HFFc6 (cell line): ENCODE results near the gene WIZ. TPM values are rescaled to one million over a fixed set of nuclear protein-coding genes. Genes with fewer than 3 reads are reported as not detected.
A peak's percentile ranks its signal among the peaks of the same experiment; 100 is the strongest.

Experiments
- DNase-seq: peaks from one replicate; pipeline ENCODE4 v3.0.0-alpha.2; 2018
- H3K27ac Mint-ChIP-seq: 2 replicates; pipeline ENCODE4 v1.8.0; 2020; ENCODE audit warnings: mild to moderate bottlenecking, mixed read lengths
- H3K27me3 Mint-ChIP-seq: 2 replicates; pipeline ENCODE4 v1.8.0; 2021; ENCODE audit warnings: mild to moderate bottlenecking, moderate library complexity, mixed read lengths; ENCODE audit not compliant: insufficient read depth
- H3K36me3 Mint-ChIP-seq: 2 replicates; pipeline ENCODE4 v1.8.0; 2021; ENCODE audit warnings: low read depth, mixed read lengths
- H3K4me1 Mint-ChIP-seq: 2 replicates; pipeline ENCODE4 v1.8.0; 2020; ENCODE audit warnings: low read depth, mixed read lengths
- H3K4me3 Mint-ChIP-seq: 2 replicates; pipeline ENCODE4 v1.8.0; 2020; ENCODE audit warnings: mild to moderate bottlenecking, moderate library complexity, mixed read lengths
- H3K9me3 Mint-ChIP-seq: 2 replicates; pipeline ENCODE4 v1.8.0; 2020; ENCODE audit warnings: mild to moderate bottlenecking, mixed read lengths
- CTCF ChIP-seq: fragments of 200-600 bp; sonication (generic); IDR thresholded peaks from 2 replicates; pipeline ENCODE4 v1.5.0; 2021; ENCODE audit warnings: antibody characterized with exemption, mild to moderate bottlenecking
- total RNA-seq, 6 experiments: library from RNA; stranded (reverse); fragmentation: NEBNext Ultra II Directional; extraction: Animal tissue kit (Norgen Biotek cat#: 25700); gene quantifications; 2 replicates in 1 of 6; 3 replicates in 5 of 6; pipeline ENCODE4 v1.2.3, GENCODE V29; 2021

The WIZ gene
- total RNA-seq, 6 experiments from 2014 or later = 39.3 to 54.3 (median 43.1) TPM

DNA sequence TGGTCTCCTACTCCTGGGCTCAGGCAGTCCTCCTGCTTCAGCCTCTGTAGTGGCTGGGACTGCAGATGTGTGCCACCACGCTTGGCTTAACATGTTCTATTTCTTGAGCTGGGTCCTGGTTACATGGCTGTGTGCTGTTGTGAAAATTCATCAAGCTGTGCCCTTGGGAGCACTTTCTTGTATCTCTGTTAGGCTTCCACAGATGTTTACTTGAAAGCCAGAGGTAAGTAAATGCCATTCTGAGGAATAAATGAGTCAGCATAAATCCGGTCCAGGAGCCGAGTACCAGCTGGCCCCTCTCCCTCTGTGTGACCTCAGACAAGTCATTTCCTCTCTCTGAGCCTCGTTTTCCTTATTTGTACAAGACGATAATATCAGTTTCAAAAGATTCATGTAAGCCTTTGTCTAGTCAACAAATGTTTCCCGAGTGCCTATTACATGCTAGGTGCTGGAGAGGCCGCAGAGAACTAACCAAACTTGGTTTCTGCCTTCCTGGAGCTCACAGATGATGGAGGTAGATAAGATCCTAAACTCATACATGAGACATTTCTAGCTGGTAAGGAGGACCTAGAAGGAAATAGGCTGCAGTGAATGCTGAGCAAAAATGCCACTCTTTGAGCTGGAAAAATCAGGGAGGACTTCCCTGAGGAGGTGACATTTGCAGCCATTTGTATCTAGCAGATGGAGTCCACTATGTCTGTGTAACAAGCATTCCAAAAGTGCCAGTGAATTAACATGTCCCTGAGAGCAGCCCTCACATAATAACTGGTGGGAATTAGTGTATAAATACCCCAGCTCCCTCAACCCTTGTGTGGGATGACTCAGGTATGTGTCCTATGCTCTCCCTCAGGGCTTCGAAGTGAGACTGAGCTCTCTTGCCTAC is 17.3 kb upstream of the WIZ start:
- Mint-ChIP-seq H3K27me3 (peaks cover 5% of the 10 kb centered on the region), H3K9me3 (no peaks in the 10 kb centered on the region), H3K4me1 (peaks cover 15% of the 10 kb centered on the region), H3K4me3 (0 out of 2 replicates have a peak overlapping the region, but pooled peaks have one; percentile 5), H3K36me3 (no peaks in the 10 kb centered on the region), H3K27ac (peak overlapping the region; percentile 59)
- TF ChIP-seq CTCF = no peak
- peak; percentile 55 for DNase-seq

GRCh38 chr19:15464394-15465385 is 14.9 kb upstream of the WIZ start, which contains the start of gene RASAL3:
Gene RASAL3, minus strand, starts transcription at chr19:15464544. Its CDS starts 186 bp downstream, at chr19:15464358.
- DNase-seq = no peak
- Mint-ChIP-seq H3K36me3 (no peaks in the 10 kb centered on the region), H3K27me3 (peaks cover 12% of the 10 kb centered on the region), H3K27ac (no peak within 1 kb of the TSS), H3K9me3 (no peaks in the 10 kb centered on the region), H3K4me1 (peaks cover 15% of the 10 kb centered on the region), H3K4me3 (no peak within 1 kb of the TSS)
- no peak for TF ChIP-seq CTCF

DNA sequence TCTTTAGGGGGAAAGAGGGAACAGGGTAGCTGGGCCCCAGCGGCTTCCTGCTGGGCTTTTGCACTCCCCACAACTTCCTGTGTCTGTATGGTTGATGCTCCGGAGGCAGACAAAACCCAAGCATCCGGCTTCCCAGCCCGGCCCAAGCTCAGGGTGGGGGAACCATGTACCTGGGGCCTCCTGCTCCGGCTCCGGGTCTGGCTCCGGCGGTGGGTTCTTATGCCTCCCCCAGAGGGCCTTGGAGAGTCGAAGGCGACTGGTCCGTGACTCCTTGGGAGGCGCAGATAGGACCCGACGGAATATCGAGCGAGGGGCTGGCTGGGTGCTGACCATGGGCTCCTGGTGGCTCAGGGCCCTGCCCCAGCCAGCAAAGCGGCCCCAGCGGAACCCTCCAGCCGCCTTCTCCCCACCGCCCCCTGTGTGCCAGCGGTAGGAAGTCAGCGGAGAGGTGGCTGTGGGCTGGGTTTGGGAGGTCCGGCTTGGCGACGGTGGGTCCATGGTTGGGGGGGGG is 14.2 kb upstream of the WIZ start:
- Mint-ChIP-seq H3K4me1 (peaks cover 15% of the 10 kb centered on the region), H3K27me3 (peaks cover 15% of the 10 kb centered on the region), H3K9me3 (no peaks in the 10 kb centered on the region), H3K36me3 (no peaks in the 10 kb centered on the region), H3K4me3 (no peak overlapping the region), H3K27ac (no peak overlapping the region)
- DNase-seq = no peak
- TF ChIP-seq CTCF = no peak

GRCh38 chr19:15461694-15462093 is 11.9 kb upstream of the WIZ start:
- no peak overlapping the region for H3K27ac Mint-ChIP-seq
- H3K36me3 Mint-ChIP-seq = no peaks in the 10 kb centered on the region
- no peaks in the 10 kb centered on the region for H3K9me3 Mint-ChIP-seq
- H3K4me1 Mint-ChIP-seq = peaks cover 2% of the 10 kb centered on the region
- H3K27me3 Mint-ChIP-seq = peaks cover 18% of the 10 kb centered on the region
- TF ChIP-seq CTCF = no peak
- no peak for DNase-seq
- H3K4me3 Mint-ChIP-seq = no peak overlapping the region

DNA sequence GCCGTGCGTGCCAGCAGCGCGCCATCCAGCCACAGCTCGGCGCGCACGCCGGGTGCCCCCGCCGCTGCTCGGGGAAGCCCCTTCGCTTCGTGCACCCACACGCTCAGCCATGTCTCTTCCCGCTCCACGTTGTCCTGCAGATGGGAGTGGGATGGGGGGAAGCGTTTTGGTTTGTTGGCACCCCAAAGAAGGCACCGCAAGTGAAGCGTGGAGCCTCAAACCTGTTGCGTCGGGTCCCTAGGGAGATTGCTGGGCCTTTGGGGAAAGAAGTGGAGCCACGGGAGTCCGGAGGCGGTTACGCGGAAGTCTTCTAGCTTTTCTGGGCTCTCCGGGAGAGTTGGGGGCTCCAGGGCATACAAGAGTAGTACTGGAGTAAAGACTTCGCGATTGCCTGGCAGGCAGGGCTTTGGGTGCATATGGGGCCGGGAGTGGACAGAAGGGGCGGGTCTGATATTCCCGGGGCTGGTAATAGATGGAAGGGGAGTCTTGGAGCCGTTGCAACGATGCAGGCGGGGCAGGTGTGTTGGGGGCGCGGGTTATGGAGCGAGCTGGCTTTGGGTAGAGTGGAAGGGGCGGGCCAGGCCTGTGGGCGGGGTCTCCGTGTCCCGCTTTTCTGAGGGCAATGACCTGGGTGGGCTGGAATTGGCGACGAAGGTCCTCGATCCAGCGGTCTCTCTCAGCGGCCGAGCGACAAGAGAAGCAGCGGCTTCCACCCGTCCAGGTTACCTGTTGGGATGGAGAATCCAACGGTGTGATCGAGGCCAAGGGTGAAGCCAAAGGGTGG is 8.1 kb upstream of the WIZ start:
- peaks cover 21% of the 10 kb centered on the region for H3K27me3 Mint-ChIP-seq

More for the DNA sequence above, 8.1 kb upstream of the WIZ start:
- Mint-ChIP-seq H3K36me3 (no peaks in the 10 kb centered on the region), H3K9me3 (no peaks in the 10 kb centered on the region), H3K27ac (no peak overlapping the region), H3K4me3 (no peak overlapping the region), H3K4me1 (no peaks in the 10 kb centered on the region)
- no peak for DNase-seq
- TF ChIP-seq CTCF = no peak
